Osteoblast (primary cell): ENCODE results near the gene SPC24. TPM values are rescaled to one million over a fixed set of nuclear protein-coding genes. Genes with fewer than 3 reads are reported as not detected.

Source experiments
- DNase-seq: peaks from one replicate; pipeline ENCODE4 v3.0.0; 2011; ENCODE audit warnings: low spot score, mixed read lengths; ENCODE audit not compliant: insufficient read length; ENCODE audit errors: missing footprints
- H2AFZ ChIP-seq: 2 replicates; pipeline ENCODE4 v1.6.0; 2011; ENCODE audit warnings: mild to moderate bottlenecking, low read length
- H3K27ac ChIP-seq: 2 replicates; pipeline ENCODE4 v1.5.1; 2011; ENCODE audit warnings: mild to moderate bottlenecking, low read depth, low read length, moderate library complexity
- H3K27me3 ChIP-seq: 2 replicates; pipeline ENCODE4 v1.6.0; 2012; ENCODE audit warnings: mild to moderate bottlenecking, control low read depth, inconsistent platforms, low read length, moderate library complexity; ENCODE audit not compliant: insufficient read depth
- H3K36me3 ChIP-seq: 2 replicates; pipeline ENCODE4 v1.5.1; 2011; ENCODE audit warnings: mild to moderate bottlenecking, low read length, control low read depth, moderate library complexity; ENCODE audit not compliant: insufficient read depth
- H3K4me1 ChIP-seq: 2 replicates; pipeline ENCODE4 v1.5.1; 2011; ENCODE audit warnings: mild to moderate bottlenecking, low read length, control low read depth, moderate library complexity; ENCODE audit not compliant: insufficient read depth
- H3K4me2 ChIP-seq: 2 replicates; pipeline ENCODE4 v1.6.0; 2011; ENCODE audit warnings: mild to moderate bottlenecking, low read length; ENCODE audit not compliant: insufficient read depth
- H3K4me3 ChIP-seq: fragments of 200-600 bp; sonication (generic); 3 replicates; pipeline ENCODE4 v1.5.1; 2012; ENCODE audit warnings: mild to moderate bottlenecking, low read length, inconsistent platforms; ENCODE audit not compliant: insufficient read depth
- H3K79me2 ChIP-seq: 2 replicates; pipeline ENCODE4 v1.6.0; 2012; ENCODE audit warnings: mild to moderate bottlenecking, low read length, control low read depth, inconsistent platforms; ENCODE audit not compliant: insufficient read depth
- H3K9me3 ChIP-seq: 2 replicates; pipeline ENCODE4 v1.5.1; 2011; ENCODE audit warnings: low read depth, low read length, control low read depth
- H4K20me1 ChIP-seq: 2 replicates; pipeline ENCODE4 v1.6.0; 2012; ENCODE audit warnings: mild to moderate bottlenecking, low read length, control low read depth; ENCODE audit not compliant: insufficient read depth
- CTCF ChIP-seq: IDR thresholded peaks from 2 replicates; pipeline ENCODE4 v1.5.1; 2011; ENCODE audit warnings: mild to moderate bottlenecking, low read depth, low read length, moderate library complexity; ENCODE audit errors: extremely low read depth
- total RNA-seq: library from RNA; depleted of rRNA; stranded (reverse); fragments of >200 nt; gene quantifications from 2 replicates; pipeline ENCODE4 v1.2.3, GENCODE V29; 2012

The SPC24 gene
- total RNA-seq, 1 donor: 5.4 TPM

GRCh38 chr19:11203194-11204075 lies 47.9 kb upstream of the SPC24 start:
- peak overlapping the region; percentile 85 for H3K27ac ChIP-seq
- H3K4me3 ChIP-seq: peak overlapping the region; percentile 8
- DNase-seq: peak; percentile 99
- peaks cover 23% of the 10 kb centered on the region for H3K4me1 ChIP-seq
- H3K27me3 ChIP-seq: no peaks in the 10 kb centered on the region
- no peaks in the 10 kb centered on the region for H3K36me3 ChIP-seq
- TF ChIP-seq CTCF: peak; percentile 65
- H3K79me2 ChIP-seq: no peaks in the 10 kb centered on the region
- peak overlapping the region; percentile 50 for H3K4me2 ChIP-seq
- H2AFZ ChIP-seq: peak overlapping the region; percentile 11
- no peaks in the 10 kb centered on the region for H3K9me3 ChIP-seq
- H4K20me1 ChIP-seq: no peaks in the 10 kb centered on the region

DNA sequence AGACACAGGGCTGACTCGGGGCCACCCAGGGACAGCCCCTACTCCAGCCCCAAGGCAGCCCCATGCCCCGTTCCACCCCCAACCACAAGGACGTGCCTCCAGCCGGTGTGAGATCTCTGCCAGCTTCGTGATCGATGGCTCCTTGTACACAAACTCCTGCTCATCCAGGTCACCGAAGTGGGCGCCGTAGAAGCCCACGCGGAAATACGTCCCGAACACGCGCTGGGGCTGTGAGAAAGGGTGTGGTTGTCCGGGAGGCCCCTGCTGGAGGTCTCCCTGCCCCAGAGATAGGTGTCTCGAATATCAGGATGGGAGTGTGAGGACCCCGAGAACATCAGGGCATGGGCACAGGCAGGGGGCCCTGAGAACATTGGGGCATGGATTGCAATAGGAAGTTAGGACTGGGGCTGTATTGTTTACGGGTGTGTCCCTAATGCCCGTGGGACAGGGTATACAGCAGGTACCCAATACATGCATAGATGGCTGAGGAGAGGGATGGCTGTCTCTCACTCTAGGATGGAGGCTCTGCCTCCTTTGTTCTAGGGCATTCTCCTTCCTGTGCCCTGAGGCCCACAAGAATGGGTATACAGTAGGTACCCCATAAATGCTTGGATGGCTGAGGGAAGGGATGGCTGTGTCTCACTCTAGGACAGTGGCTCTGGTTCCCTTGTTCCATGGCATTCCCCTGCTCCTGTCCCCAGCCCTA lies 47.1 kb upstream of the SPC24 start:
- no peaks in the 10 kb centered on the region for H3K9me3 ChIP-seq
- H3K27ac ChIP-seq: peak overlapping the region; percentile 85
- no peak for TF ChIP-seq CTCF
- no peaks in the 10 kb centered on the region for H3K27me3 ChIP-seq
- H3K4me3 ChIP-seq: peak overlapping the region; percentile 8
- H3K4me1 ChIP-seq: peaks cover 23% of the 10 kb centered on the region
- H4K20me1 ChIP-seq: no peaks in the 10 kb centered on the region
- H3K36me3 ChIP-seq: no peaks in the 10 kb centered on the region
- peak; percentile 88 for DNase-seq
- H3K4me2 ChIP-seq: peak overlapping the region; percentile 50
- no peaks in the 10 kb centered on the region for H3K79me2 ChIP-seq
- no peak overlapping the region for H2AFZ ChIP-seq

- Histone ChIP-seq H3K9me3 (no peaks in the 10 kb centered on the region), H3K4me1 (peaks cover 23% of the 10 kb centered on the region), H3K27ac (no peak overlapping the region), H3K4me3 (no peak overlapping the region), H3K4me2 (no peak overlapping the region), H3K36me3 (no peaks in the 10 kb centered on the region), H3K27me3 (no peaks in the 10 kb centered on the region), H4K20me1 (no peaks in the 10 kb centered on the region), H2AFZ (no peak overlapping the region), H3K79me2 (peaks cover 5% of the 10 kb centered on the region)
- no peak for TF ChIP-seq CTCF
- peak; percentile 46 for DNase-seq
These were observed 46.2 kb upstream of the SPC24 start for GRCh38 chr19:11201791-11202190.

DNA sequence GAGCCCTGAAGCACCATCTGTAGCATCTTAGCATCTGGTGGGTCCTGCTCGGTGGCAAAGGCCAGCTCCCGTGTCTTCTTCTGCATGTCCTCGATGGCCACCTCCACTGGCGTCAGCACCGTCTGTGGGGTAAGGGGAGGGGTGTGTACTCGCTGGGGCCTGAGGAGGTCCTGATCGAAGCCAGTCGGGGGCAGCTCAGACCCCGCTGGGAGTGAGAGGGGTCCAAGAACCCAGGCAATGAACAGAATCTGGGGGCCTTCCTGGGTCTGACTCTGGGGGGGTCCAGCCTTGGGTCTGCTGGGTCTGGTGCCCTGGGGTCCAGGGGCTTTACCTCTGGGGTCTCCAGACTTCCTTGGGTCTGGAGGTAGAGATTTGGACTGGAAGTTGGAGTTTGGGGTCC lies 45.3 kb upstream of the SPC24 start:
- peaks cover 23% of the 10 kb centered on the region for H3K4me1 ChIP-seq
- peaks cover 5% of the 10 kb centered on the region for H4K20me1 ChIP-seq
- no peaks in the 10 kb centered on the region for H3K9me3 ChIP-seq
- no peak overlapping the region for H2AFZ ChIP-seq
- no peak overlapping the region for H3K4me2 ChIP-seq
- no peaks in the 10 kb centered on the region for H3K27me3 ChIP-seq
- no peak for TF ChIP-seq CTCF
- H3K4me3 ChIP-seq: no peak overlapping the region
- no peak overlapping the region for H3K27ac ChIP-seq
- no peaks in the 10 kb centered on the region for H3K36me3 ChIP-seq
- peak; percentile 78 for DNase-seq
- peaks cover 13% of the 10 kb centered on the region for H3K79me2 ChIP-seq
